ENCODE measurements around the gene ARHGAP44.

DNA sequence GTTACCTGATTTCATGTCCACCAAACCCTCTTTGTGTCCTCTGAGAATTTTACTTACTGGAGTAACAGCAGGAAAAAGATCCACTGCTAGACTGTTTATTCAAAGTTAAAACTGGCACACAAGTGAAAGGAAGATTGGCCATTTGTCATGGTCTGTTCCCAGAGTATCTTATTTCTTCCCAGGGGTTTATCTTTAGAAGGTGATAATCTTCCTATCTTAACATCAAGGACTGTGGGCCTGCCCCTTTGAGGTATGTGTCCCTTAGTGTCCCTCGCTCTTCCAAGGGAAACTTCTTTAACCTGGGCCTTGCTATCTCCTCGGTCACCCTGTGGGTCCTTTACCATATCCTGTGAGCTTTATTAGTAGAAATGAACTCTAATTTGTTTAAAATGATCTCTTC, 49.7 kb downstream of the ARHGAP44 start:
- no peak for TF ChIP-seq CTCF (IDR thresholded peaks at IDR 0.05)
- TF ChIP-seq POLR2A (IDR thresholded peaks at IDR 0.05; ENCODE audit: low read depth), result no peak
- no peak for TF ChIP-seq POLR2AphosphoS5 (IDR thresholded peaks at IDR 0.05)
- TF ChIP-seq EP300 (IDR thresholded peaks at IDR 0.05), result no peak

All from esophagus muscularis mucosa (tissue), 4 donors.